WTC11 (cell line): Measurements from ENCODE around the gene TMEM154. TPM values are rescaled to one million over a fixed set of nuclear protein-coding genes. Genes with fewer than 3 reads are reported as not detected.

Experiments
- ATAC-seq: fragments of 200-7000 bp; cut with Tn5 transposase; 2 replicates; pipeline ENCODE4 v1.10.0; 2021; ENCODE audit warnings: mild to moderate bottlenecking, moderate library complexity
- CTCF ChIA-PET: fragments of 300-600 bp; sonication (Branson Sonifier 250); formaldehyde crosslinking; loops from one replicate; lab custom pipeline; 2021; ENCODE audit warnings: antibody characterized with exemption; lab: Charles Lee
- POLR2A ChIA-PET: fragments of 350-600 bp; sonication (Branson Sonifier 250); formaldehyde crosslinking; loops from one replicate; lab custom pipeline; 2021; ENCODE audit warnings: antibody characterized with exemption; lab: Charles Lee
- DNase-seq: peaks from one replicate; pipeline ENCODE4 v3.0.0; 2021; ENCODE audit warnings: low spot score
- H3K27ac Mint-ChIP-seq: 2 replicates; pipeline ENCODE4 v1.8.0; 2021; ENCODE audit warnings: mixed read lengths
- H3K27me3 Mint-ChIP-seq: 2 replicates; pipeline ENCODE4 v1.8.0; 2021; ENCODE audit warnings: low read depth, mild to moderate bottlenecking, moderate library complexity, mixed read lengths
- H3K36me3 Mint-ChIP-seq: 2 replicates; pipeline ENCODE4 v1.8.0; 2021; ENCODE audit warnings: mixed read lengths
- H3K4me1 Mint-ChIP-seq: 2 replicates; pipeline ENCODE4 v1.8.0; 2022; ENCODE audit warnings: mixed read lengths
- H3K4me3 Mint-ChIP-seq: 2 replicates; pipeline ENCODE4 v1.8.0; 2021; ENCODE audit warnings: mild to moderate bottlenecking, moderate library complexity, mixed read lengths
- H3K9me3 Mint-ChIP-seq: 2 replicates; pipeline ENCODE4 v1.8.0; 2021; ENCODE audit warnings: mixed read lengths
- ATF6 ChIP-seq: sonication (generic); formaldehyde crosslinking; IDR thresholded peaks from 2 replicates; pipeline ENCODE4 v1.8.1; 2023; ENCODE audit warnings: mild to moderate bottlenecking, missing genetic modification reagents
- CTCF ChIP-seq: fragments of 200-600 bp; IDR thresholded peaks from 2 replicates; pipeline ENCODE4 v1.8.0; 2022; ENCODE audit warnings: antibody characterized with exemption
- GTF2I ChIP-seq: fragments of 250-450 bp; sonication (Bioruptor Pico); conservative IDR thresholded peaks from 2 replicates; pipeline ENCODE4 v1.4.0; 2021; ENCODE audit warnings: mild to moderate bottlenecking
- MXD4 ChIP-seq: fragments of 250-450 bp; sonication (Bioruptor Pico); IDR thresholded peaks from 2 replicates; pipeline ENCODE4 v1.8.0; 2021; ENCODE audit warnings: mild to moderate bottlenecking, moderate library complexity, borderline replicate concordance
- MYBL2 ChIP-seq: sonication (generic); formaldehyde crosslinking; IDR thresholded peaks from 2 replicates; pipeline ENCODE4 v1.8.1; 2023; ENCODE audit warnings: mild to moderate bottlenecking, moderate library complexity, missing genetic modification reagents
- NFYB ChIP-seq: sonication (generic); formaldehyde crosslinking; conservative IDR thresholded peaks from 2 replicates; pipeline ENCODE4 v1.8.0; 2022; ENCODE audit warnings: low read depth, missing genetic modification reagents
- PREB ChIP-seq: sonication (generic); formaldehyde crosslinking; IDR thresholded peaks from 2 replicates; pipeline ENCODE4 v1.8.1; 2022; ENCODE audit warnings: mild to moderate bottlenecking, missing genetic modification reagents, moderate library complexity, borderline replicate concordance
- TEAD4 ChIP-seq: sonication (generic); formaldehyde crosslinking; IDR thresholded peaks from 2 replicates; pipeline ENCODE4 v1.8.0; 2022; ENCODE audit warnings: mild to moderate bottlenecking, missing genetic modification reagents
- ZBTB43 ChIP-seq: sonication (generic); formaldehyde crosslinking; IDR thresholded peaks from 2 replicates; pipeline ENCODE4 v1.8.1; 2023; ENCODE audit warnings: mild to moderate bottlenecking, missing genetic modification reagents
- ZNF121 ChIP-seq: sonication (generic); formaldehyde crosslinking; IDR thresholded peaks from 2 replicates; pipeline ENCODE4 v1.8.0; 2023; ENCODE audit warnings: missing genetic modification reagents
- ZNF232 ChIP-seq: sonication (generic); formaldehyde crosslinking; IDR thresholded peaks from 2 replicates; pipeline ENCODE4 v1.8.0; 2022; ENCODE audit warnings: mild to moderate bottlenecking, missing genetic modification reagents
- ZNF317 ChIP-seq: sonication (generic); formaldehyde crosslinking; IDR thresholded peaks from 2 replicates; pipeline ENCODE4 v1.8.1; 2023; ENCODE audit warnings: low read depth, mild to moderate bottlenecking, moderate library complexity, missing genetic modification reagents, borderline replicate concordance
- ZNF532 ChIP-seq: fragments of 250-450 bp; sonication (Bioruptor Pico); IDR thresholded peaks from 2 replicates; pipeline ENCODE4 v1.9.0; 2021; ENCODE audit warnings: mild to moderate bottlenecking, borderline replicate concordance
- ZSCAN18 ChIP-seq: fragments of 250-450 bp; sonication (Bioruptor Pico); IDR thresholded peaks from 2 replicates; pipeline ENCODE4 v2.1.2; 2022; ENCODE audit warnings: mild to moderate bottlenecking, moderate library complexity
- total RNA-seq: library from RNA; stranded (reverse); gene quantifications from 3 replicates; pipeline ENCODE4 v1.2.3, GENCODE V29; 2021
- TF ChIP-seq, protein P1 (sequence below): sonication (generic); formaldehyde crosslinking; IDR thresholded peaks from 2 replicates; pipeline ENCODE4 v1.8.0; 2022; ENCODE audit warnings: missing genetic modification reagents
- TF ChIP-seq, protein P2 (sequence below): sonication (generic); formaldehyde crosslinking; IDR thresholded peaks from 2 replicates; pipeline ENCODE4 v1.8.1; 2022; ENCODE audit warnings: low read depth, mild to moderate bottlenecking, moderate library complexity, missing genetic modification reagents, borderline replicate concordance
- TF ChIP-seq, protein P3 (sequence below): sonication (generic); formaldehyde crosslinking; IDR thresholded peaks from 2 replicates; pipeline ENCODE4 v1.8.0; 2022; ENCODE audit warnings: mild to moderate bottlenecking, missing genetic modification reagents

TMEM154 gene
- total RNA-seq, 1 experiment from 2014 or later, result 2.1 TPM

DNA sequence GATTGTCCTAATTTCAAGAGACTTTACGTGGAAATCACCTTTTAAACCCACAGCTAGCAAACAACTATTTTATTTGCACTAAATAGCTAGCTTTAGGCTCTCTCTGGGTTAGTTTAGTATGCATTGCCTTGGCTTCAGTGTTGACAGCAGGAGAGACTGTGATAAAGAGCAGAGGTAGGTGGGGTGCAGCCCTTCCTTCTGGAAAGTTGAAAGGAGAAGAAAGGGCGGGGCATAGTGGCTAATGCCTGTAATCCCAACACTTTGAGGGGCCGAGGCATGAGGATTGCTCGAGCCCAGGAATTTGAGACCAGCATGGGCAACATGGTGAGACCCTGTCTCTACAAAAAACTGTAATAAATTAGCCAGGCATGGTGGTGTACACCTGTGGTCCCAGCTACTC is 29.0 kb upstream of the TMEM154 start (continued):
- TF ChIP-seq MYBL2 (CRISPR knock-in tag), result no peak
- TF ChIP-seq ZNF232, result no peak
- no peak for TF ChIP-seq GTF2I (CRISPR knock-in tag)
- TF ChIP-seq, protein P1, sequence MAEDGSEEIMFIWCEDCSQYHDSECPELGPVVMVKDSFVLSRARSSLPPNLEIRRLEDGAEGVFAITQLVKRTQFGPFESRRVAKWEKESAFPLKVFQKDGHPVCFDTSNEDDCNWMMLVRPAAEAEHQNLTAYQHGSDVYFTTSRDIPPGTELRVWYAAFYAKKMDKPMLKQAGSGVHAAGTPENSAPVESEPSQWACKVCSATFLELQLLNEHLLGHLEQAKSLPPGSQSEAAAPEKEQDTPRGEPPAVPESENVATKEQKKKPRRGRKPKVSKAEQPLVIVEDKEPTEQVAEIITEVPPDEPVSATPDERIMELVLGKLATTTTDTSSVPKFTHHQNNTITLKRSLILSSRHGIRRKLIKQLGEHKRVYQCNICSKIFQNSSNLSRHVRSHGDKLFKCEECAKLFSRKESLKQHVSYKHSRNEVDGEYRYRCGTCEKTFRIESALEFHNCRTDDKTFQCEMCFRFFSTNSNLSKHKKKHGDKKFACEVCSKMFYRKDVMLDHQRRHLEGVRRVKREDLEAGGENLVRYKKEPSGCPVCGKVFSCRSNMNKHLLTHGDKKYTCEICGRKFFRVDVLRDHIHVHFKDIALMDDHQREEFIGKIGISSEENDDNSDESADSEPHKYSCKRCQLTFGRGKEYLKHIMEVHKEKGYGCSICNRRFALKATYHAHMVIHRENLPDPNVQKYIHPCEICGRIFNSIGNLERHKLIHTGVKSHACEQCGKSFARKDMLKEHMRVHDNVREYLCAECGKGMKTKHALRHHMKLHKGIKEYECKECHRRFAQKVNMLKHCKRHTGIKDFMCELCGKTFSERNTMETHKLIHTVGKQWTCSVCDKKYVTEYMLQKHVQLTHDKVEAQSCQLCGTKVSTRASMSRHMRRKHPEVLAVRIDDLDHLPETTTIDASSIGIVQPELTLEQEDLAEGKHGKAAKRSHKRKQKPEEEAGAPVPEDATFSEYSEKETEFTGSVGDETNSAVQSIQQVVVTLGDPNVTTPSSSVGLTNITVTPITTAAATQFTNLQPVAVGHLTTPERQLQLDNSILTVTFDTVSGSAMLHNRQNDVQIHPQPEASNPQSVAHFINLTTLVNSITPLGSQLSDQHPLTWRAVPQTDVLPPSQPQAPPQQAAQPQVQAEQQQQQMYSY (CRISPR knock-in tag), result no peak
- no peak for TF ChIP-seq ZSCAN18 (CRISPR knock-in tag)

GRCh38 chr4:152708361-152708760 is 28.6 kb upstream of the TMEM154 start:
- no peak overlapping the region for H3K27ac Mint-ChIP-seq
- ATAC-seq (no peak), DNase-seq (no peak)
- H3K27me3 Mint-ChIP-seq, result no peaks in the 10 kb centered on the region
- ChIA-PET POLR2A (no interaction called here), CTCF (no interaction called here)
- H3K4me1 Mint-ChIP-seq, result peaks cover 56% of the 10 kb centered on the region
- no peak overlapping the region for H3K4me3 Mint-ChIP-seq
- H3K9me3 Mint-ChIP-seq, result peaks cover 4% of the 10 kb centered on the region
- H3K36me3 Mint-ChIP-seq, result peaks cover 4% of the 10 kb centered on the region; the same call in 1 of the 2 replicates
- TF ChIP-seq ZNF532 (CRISPR knock-in tag) (no peak), MXD4 (no peak), ATF6 (CRISPR knock-in tag) (no peak), ZNF317 (CRISPR knock-in tag) (no peak), ZBTB43 (CRISPR knock-in tag) (no peak), TEAD4 (CRISPR knock-in tag) (no peak), ZNF121 (no peak), CTCF (no peak), NFYB (CRISPR knock-in tag) (no peak), PREB (CRISPR knock-in tag) (no peak)
- TF ChIP-seq, protein P2, sequence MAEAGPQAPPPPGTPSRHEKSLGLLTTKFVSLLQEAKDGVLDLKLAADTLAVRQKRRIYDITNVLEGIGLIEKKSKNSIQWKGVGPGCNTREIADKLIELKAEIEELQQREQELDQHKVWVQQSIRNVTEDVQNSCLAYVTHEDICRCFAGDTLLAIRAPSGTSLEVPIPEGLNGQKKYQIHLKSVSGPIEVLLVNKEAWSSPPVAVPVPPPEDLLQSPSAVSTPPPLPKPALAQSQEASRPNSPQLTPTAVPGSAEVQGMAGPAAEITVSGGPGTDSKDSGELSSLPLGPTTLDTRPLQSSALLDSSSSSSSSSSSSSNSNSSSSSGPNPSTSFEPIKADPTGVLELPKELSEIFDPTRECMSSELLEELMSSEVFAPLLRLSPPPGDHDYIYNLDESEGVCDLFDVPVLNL (CRISPR knock-in tag), result no peak
- TF ChIP-seq, protein P3, sequence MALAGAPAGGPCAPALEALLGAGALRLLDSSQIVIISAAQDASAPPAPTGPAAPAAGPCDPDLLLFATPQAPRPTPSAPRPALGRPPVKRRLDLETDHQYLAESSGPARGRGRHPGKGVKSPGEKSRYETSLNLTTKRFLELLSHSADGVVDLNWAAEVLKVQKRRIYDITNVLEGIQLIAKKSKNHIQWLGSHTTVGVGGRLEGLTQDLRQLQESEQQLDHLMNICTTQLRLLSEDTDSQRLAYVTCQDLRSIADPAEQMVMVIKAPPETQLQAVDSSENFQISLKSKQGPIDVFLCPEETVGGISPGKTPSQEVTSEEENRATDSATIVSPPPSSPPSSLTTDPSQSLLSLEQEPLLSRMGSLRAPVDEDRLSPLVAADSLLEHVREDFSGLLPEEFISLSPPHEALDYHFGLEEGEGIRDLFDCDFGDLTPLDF (CRISPR knock-in tag), result no peak
